Occipital lobe (tissue), 2 donors: Measurements from ENCODE around the gene SIL1. TPM values are rescaled to one million over a fixed set of nuclear protein-coding genes. Genes with fewer than 3 reads are reported as not detected.
A peak's percentile ranks its signal among the peaks of the same experiment; 100 is the strongest.
"Not testable (repeated sequence)": the region's sequence is repeated elsewhere in the genome, so short reads cannot be mapped to it uniquely, and the experiment has no call there.

Source experiments
- DNase-seq: peaks from one replicate; lab custom pipeline; 2025; lab: John Stamatoyannopoulos, UW
- total RNA-seq: library from RNA; depleted of rRNA; stranded (reverse); fragments of >200 nt; gene quantifications from one replicate; pipeline ENCODE4 v1.2.3, GENCODE V29; 2014

Gene SIL1
- total RNA-seq, 1 donor from 2014 or later = 11.7 TPM

DNA sequence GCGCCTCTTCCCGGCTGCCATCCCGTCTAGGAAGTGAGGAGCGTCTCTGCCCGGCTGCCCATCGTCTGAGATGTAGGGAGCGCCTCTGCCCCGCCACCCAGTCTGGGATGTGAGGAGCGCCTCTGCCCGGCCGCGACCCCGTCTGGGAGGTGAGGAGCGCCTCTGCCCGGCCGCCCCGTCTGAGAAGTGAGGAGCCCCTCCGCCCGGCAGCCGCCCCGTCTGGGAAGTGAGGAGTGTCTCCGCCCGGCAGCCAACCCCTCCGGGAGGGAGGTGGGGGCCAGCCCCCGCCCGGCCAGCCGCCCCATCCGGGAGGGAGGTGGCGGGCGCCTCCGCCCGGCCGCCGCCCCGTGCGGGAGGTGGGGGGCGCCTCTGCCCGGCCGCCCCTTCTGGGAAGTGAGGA, 85.8 kb downstream of the SIL1 start:
- not testable (repeated sequence) for DNase-seq

DNA sequence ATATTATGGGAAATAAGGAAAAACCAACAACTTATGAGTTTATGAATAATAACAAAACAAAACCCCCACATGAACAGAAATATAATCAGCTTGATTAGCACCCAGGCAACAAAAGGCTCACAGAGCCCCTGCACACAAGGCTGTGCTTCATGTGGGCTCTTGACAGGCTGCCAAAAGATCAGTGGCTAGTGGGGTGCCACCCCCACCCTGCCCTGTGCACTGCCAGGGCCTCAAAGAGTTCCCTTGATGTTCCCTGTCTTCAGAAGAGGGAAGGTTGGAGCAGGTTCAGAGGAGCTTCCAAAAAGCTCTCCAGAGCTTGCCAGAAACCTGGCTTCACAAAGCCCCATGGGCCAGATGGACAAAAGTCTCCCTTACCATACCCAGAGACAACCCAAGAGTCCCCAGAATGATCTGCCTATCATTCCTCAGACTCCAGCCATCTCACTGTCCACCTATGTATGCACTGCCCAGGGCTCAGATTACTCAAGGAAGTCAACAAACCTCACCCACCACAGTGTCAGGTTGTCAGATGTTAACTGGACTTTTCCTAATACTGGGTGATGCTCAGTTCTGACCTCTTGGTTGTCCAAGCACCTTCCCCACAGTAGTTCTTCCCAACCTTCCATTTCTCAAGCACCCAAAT, 87.5 kb downstream of the SIL1 start:
- no peak for DNase-seq

DNA sequence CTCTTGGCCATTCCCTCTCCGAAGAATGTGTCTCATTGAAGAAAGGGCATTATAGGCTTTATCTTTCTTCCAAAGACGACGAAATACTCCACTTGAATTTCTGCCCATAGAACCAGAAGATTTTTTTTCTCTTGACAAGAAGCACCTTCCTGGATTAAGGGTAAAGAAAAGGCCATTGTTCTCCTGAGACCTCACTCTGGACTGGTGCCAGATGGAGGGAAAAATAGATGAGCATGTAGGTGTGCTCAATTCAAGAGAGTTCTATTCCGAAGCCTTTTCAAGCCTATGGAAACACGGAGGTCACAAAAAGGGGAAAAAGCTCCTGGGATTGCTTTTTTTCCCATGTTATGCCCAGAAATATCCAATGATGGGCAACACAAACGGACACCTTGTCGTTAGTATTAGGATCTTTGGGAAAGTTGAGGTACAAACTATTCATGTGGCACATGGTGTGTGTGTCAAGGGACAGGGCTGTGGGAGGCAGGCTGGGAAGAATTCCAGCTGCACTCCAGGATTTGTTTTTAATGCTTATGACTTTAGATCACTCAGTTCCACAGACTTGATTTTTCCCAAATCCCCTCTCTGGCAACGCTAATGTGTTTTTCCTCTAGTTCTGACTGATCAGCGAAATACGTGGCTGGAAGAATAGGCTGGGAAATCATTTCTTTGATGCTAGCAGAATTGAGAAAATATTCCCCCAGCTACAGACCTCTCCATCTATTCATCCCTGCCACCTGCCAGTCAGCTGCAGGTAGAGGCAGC, 89.9 kb downstream of the SIL1 start:
- no peak for DNase-seq

DNA sequence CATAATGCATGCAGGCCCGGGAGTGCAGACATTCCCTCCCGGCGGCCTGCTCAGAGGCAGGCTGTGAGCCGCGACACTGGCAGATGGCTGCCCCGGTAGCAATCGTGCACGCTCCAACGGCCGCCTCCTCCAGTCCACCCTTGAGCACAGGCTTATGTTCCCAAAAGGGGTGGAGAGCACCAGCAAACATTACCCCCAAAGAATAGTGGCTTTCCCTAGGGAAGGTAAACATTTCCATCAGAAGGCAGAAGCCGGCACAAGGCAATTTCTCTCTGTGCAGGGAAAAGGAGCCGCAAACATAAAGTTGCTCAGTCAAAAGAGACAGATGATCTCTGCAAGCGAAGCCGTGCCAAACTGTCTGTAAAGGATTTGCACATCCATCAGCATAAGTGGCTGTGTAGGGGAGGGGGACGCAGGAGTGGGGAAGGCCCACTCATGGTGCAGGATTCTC, 92.5 kb downstream of the SIL1 start:
- peak; percentile 36 for DNase-seq

DNA sequence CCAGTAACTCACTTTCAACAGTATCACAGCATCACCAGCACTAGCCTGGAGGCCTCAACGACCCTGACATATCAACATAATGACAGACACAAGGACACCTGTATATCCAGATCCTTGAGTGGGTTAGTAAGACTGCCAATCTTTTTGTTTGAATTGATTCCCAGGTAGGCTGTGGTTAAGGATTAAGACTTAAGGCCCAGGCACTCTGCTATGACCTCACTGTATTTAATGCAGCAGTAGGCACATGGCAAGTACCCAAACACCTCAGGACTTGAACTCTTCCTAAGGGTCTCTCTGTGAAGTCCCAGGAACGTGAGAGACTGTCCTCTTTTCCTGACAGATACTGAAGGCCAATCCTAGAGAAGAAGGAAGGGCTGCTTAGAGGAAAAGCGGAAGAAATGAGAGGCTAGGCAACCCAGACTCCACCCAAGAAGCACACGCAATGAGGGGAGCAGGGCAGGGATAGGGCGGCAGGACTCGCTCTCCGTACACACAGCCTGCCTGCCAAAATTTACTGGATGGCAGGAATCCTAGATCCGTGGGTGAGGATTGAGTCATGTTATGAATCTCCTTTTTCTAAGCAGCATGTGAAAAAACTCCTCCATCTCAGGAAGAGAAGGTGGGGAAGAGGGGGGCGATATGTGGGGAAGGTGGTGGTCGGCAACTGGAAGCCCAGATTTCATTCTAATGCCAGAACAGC, 93.4 kb downstream of the SIL1 start:
- DNase-seq = peak; percentile 81

DNA sequence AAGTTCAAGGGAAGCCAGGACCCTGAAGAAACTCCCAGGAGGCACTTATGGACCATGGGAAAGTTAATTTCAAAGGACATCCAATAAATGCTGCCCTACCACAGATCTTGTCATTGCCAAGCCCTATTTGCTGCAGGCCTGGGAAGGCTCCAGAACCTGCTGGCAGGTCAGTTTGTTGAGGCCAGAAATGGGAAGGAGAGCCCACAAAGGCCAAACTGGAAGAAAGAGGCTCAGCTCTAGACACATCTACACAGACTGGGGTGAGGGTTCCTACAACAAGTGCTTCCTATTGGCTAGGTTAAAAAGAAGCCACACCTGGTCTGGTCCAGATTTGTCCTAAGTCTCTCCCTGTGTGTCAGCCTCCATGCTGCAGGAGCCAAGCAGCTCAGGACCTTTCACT, 94.4 kb downstream of the SIL1 start:
- DNase-seq = no peak

DNA sequence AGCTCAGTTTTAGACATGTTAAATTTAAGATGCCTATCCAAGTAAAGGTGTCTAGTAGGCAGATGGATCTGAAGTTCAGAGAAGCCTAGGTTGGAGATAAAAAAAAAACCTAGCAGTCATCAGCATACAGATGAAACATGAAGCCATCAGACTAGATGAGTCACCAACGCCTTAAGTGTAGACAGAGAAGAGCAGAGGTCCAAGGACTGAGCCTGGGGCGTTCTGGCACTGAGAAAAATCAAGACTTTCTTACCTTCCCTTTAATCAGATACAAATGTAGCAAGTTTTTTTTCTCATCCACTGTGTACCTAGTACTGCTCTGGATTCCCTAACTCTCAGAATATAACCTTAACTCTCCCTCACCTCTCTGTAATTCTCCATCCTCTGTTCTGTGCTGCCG, 97.3 kb downstream of the SIL1 start:
- DNase-seq = no peak

DNA sequence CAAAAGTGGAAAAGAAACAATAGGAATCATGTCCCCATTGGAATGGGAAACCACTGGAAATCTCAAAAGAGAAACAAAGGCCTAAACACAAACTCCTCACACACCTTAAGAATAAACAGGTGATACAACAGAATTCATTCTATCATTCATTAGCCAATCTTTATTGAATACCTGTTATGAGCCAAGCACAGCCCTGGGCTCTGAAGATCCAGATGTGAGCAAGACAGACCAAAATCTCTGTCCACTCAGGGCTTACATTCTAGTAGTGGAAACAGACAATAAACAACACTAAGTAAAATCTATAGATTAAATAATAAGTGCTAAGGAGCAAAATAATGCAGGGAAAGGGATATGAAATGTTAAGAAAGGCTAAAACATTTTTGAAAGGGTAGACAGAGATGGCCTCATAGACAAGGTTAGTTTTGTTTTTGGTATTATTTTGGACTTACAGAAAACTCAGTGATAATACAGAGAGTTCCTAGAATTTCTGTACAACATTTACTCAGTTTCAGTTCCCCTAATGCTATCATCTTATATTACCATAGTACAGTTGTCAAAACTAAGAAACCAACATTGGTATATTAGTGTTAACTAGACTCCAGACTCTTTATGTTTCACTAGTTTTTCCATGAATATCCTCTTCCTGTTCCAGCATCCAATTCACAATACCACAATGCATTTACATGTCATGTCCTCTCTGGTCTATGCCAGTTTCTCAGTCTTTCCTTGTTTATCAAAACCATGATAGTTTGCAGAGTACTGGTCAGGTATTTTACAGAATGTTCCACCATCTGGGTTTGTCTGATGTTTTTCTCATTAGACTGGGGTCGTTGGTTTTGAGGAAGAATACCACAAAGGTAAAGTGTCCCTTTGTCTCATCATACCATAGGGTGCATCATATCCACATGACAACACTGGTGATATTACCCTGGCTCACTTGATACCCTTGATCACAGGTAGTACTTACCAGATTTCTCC, 103.7 kb downstream of the SIL1 start:
- DNase-seq = no peak

DNA sequence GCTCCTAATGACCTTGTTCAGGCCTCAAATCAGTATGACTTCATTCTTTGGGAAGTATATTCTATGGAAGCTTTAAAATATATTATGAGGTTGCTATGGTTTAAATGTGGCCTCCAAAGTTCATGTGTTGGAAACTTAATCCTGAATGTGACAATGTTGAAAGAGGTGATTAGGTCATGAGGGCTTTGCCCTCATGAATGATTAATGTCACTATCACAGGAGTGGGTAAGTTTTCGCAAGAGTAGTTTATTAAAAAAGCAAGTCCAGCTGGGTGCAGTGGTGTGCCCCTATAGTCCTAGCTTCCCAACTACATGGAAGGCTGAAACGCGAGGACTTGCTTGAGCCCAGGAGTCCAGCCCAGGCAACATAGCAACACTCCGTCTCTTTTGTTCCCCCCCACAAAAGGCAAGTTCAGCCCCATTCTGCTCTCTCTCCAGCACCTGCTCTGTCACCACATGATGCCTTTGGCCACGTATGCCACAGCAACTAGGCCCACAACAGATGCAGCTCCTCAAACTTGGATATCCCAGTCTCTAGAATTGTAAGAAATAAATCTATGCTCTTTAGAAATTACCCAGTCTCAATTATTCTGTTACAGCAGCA, 105.3 kb downstream of the SIL1 start:
- DNase-seq = no peak

DNA sequence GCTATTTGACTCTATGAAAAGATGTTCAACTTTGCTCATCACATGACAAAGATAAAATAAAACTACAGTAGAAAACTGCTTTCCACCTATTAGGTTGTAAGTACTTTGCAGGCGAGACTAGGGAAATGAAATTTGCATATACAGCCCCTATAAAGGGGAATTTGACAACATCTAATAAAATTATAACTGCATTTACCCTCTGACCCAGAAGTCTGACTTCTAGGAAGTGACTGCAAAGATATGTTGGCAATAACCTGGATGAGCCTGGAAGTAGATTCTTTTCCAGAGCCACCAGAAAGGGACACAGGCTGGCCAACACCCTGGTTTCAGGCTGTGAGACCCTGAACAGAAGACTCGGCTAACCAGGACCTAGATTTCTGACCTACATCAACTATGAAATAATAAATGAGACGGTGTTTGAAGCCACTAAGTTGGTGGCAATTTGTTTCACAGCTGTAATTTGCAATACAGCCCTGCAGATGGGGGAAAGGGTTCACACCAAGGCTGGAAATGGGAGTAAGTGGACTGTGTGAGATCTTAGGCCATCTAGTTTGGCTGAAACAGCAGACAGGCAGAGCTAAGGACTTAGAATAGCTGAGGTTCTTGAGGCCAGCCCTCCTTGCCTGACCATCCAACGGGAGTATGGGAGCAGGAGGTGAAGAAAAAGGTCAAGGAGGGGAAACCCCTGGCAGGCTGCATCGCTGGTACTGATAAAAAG, 106.6 kb downstream of the SIL1 start:
- no peak for DNase-seq

DNA sequence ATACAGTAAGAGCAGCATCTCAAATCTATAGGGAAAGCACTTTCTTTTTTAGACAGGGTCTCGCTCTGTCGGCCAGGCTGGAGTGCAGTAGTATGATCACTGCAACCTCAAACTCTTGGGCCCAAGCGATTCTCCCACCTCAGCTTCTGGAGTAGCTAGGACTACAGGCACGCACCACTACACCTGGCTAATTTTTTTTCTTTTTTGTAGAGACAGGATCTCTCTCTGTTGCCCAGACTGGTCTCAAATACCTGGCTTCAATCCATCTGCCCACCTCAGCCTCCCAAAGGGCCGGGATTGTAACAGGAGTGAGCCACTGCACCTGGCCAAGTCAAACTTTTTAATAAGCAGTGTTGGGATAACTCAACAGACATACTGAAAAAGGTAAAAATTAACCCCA, 107.6 kb downstream of the SIL1 start:
- no peak for DNase-seq

DNA sequence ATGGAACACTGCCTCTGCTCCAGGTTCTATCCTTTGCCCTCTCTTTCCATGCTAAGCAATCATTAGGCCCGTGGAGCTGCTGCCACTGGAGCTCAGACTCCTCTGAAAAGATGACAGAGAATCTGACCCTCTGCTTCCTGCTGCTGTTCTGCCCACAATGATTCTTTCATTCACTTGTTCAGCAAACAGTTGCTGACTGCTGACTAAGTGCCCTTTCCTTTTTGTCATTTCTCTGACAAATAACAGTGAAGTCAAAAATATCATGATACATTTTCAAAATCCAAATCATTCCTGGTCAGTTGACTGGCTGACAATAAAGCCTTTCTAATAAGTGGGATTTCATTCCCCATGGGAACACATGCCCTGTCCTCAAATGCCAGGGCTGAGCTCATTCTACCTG, 110.1 kb downstream of the SIL1 start:
- no peak for DNase-seq

DNA sequence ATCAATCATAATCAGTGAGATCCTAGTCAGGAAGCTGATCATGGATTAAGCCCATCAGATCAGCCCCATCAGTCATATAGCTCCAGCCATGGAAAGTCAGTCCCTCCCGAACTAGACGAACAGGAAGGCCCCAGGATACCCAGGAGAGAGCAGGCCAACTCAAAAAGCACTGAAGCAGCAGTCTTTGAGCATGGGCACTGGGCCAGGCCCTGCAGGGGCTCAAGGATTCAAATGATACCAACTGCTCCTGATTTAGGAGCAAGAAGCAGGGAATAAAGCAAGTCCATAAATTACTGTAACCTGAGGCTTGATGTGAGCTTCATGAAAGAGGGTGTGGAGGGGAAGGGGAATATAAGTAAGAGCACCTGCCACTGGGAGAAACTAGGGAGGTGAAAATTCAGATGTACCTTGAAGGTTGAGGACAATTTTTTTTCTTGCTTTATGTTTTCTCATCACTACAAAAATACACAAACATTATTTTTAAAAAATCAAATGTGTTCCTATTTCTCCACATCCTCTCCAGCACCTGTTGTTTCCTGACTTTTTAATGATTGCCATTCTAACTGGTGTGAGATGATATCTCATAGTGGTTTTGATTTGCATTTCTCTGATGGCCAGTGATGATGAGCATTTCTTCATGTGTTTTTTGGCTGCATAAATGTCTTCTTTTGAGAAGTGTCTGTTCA, 115.2 kb downstream of the SIL1 start:
- no peak for DNase-seq

DNA sequence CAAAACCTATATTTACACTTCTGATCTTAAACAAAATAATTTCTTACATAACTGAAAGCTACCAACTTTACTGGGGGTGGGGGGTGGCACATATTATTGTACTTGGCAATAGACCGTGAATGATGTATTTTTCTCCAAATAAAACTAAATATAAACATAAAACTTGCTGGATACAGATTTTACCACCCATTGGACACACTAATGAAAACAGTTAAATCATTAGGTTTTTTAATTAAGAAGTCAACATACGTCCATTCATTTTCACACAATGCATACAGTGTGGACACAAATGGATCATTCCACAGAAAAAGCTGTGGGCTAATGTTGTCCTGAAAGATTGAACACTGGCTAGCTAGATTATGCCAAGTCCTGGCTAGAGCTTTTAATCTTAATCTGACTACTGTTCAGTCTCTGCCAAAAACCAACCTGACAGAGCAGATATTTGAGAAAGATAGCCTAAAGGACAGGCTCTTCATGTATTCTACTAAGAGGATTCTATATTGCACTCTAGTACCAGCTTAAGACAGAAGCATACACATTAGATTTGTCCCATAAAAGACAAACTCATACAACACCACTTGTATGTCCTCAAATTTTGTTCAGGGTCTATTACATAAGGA, 118.1 kb downstream of the SIL1 start:
- DNase-seq = no peak

DNA sequence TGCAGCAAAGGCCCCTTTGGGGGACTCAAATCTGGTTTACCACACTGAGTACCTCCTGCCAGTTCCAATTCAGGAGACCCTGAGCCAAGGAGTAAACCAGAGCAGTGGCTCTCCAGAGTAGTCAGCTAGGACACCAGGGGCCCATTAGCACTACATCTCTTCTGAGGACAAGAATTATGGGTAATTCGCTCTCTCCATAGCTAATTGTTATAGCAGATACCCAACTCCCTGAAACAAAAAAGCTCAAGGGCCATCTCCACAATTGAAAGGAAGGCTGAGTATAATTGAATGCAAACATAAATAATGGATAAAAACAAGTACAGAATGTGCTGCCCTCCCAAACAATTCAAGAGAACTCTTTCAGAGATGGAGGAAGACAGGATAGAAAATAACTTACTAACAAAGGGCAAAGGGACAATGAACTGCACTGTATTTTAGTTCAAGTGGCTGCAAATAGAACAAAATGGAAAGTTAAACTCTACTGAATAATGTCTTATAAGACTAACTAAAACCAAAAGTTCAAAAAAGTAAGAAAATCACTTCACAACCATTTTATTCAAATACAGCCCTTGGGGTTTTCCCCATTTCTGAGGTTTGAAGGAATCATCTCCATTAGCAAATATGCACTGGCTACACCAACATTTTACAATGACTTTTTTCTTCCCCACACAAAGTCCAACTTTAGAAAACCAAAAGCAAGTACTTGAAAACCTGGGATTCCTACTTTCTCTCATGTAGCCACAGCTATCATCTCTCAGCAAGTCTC, 118.8 kb downstream of the SIL1 start:
- no peak for DNase-seq

DNA sequence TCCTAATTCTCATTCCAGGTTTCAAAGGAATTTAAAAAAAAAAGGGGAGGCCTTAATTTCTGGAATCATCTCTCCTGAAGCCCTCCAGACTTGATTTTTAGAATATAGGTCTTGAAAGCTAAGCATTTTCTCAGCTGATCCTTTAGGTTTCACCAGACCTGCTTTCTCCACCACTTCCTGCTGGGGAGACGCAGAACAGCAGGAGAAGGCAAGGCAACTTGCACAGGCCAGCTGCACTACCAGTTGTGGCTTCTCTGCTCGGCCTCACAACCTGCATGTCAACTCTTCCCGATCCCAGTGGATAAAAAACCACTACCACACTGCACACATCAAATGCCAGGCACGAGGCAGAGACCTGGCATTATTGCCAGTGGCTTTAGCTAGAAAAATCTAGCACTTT, 119.8 kb downstream of the SIL1 start:
- DNase-seq = no peak

DNA sequence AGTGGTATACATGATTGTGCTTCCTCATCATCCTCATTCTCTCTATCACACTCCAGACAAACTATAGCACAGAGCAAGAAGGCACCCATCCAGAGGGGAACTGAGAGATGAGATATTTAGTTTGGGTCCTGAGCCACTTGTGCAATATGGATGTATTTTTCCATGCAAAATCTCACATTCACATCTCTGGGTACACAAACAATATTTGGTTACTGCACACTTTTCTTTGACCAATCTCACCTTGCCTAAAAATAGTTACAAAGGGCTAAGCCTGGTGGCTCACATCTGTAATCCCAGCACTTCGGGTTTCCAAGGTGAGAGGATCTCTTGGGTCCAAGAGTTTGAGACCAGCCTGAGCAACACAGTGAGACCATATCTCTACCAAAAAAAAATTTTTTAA, 120.3 kb downstream of the SIL1 start:
- DNase-seq = no peak

DNA sequence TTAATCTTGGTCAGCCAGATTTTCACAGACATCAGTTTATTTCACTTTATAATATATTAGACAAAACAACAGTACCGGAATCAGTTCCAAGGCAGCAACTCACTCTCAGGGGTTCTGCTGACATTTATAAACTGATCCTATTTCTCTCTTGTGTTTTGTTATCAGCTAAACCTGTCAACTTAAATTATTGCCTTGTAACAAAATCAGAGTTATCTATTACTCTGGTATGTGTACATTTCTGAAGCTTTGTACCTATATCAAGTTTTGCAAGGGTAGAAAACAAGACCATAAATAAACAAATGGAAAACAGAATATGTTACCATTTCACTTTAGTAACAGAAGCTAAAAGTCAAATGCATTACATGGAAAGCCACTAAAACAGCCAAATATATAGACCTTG, 122.1 kb downstream of the SIL1 start:
- no peak for DNase-seq
